HS-5 (cell line): Measurements from ENCODE around the gene RNGTT.
A peak's percentile ranks its signal among the peaks of the same experiment; 100 is the strongest.
"Not testable (repeated sequence)": the region's sequence is repeated elsewhere in the genome, so short reads cannot be mapped to it uniquely, and the experiment has no call there.

Experiments used
- DNase-seq: peaks from one replicate; pipeline ENCODE4 v3.0.0-alpha.2; 2012; ENCODE audit warnings: low read depth

The RNGTT gene

GRCh38 chr6:88910922-88911778 lies 52.3 kb downstream of the RNGTT start:
- no peak for DNase-seq

- DNase-seq: no peak
Measured at GRCh38 chr6:88908598-88909548, 54.5 kb downstream of the RNGTT start.

- DNase-seq: not testable (repeated sequence)
Measured at GRCh38 chr6:88907148-88907547, 56.3 kb downstream of the RNGTT start.

- DNase-seq: no peak
Measured at GRCh38 chr6:88899569-88900316, 63.7 kb downstream of the RNGTT start.

- DNase-seq: no peak
Measured at GRCh38 chr6:88895911-88896310, 67.5 kb downstream of the RNGTT start.

- no peak for DNase-seq
Measured at GRCh38 chr6:88890860-88891845, 72.3 kb downstream of the RNGTT start.

GRCh38 chr6:88890394-88890793 lies 73.0 kb downstream of the RNGTT start:
- no peak for DNase-seq

GRCh38 chr6:88884361-88884760 lies 79.1 kb downstream of the RNGTT start:
- DNase-seq: no peak

- no peak for DNase-seq
Measured at GRCh38 chr6:88882536-88882935, 80.9 kb downstream of the RNGTT start.

GRCh38 chr6:88881451-88881850 lies 82.0 kb downstream of the RNGTT start:
- DNase-seq: no peak

GRCh38 chr6:88880021-88880420 lies 83.4 kb downstream of the RNGTT start:
- DNase-seq: no peak

GRCh38 chr6:88877893-88878292 lies 85.5 kb downstream of the RNGTT start:
- DNase-seq: no peak

- DNase-seq: no peak
Measured at GRCh38 chr6:88872962-88873361, 90.5 kb downstream of the RNGTT start.

GRCh38 chr6:88871498-88871897 lies 91.9 kb downstream of the RNGTT start:
- DNase-seq: no peak

- peak; percentile 28 for DNase-seq
Measured at GRCh38 chr6:88870717-88871330, 92.6 kb downstream of the RNGTT start.

- no peak for DNase-seq
Measured at GRCh38 chr6:88869263-88870020, 94.0 kb downstream of the RNGTT start.

GRCh38 chr6:88867841-88868731 lies 95.3 kb downstream of the RNGTT start:
- peak; percentile 65 for DNase-seq

- no peak for DNase-seq
Measured at GRCh38 chr6:88866856-88867255, 96.6 kb downstream of the RNGTT start.

- no peak for DNase-seq
Measured at GRCh38 chr6:88865275-88865674, 98.1 kb downstream of the RNGTT start.
